Stimulated activated naive CD8-positive, alpha-beta T cell treated with anti-CD3 and anti-CD28 coated beads, Interleukin-15, Interleukin-2, amounts not matched to agents 100 ng/mL and 50 ng/mL, for 24 hours (primary cell): ENCODE results near the gene CNPY2.
"Not testable (repeated sequence)": the region's sequence is repeated elsewhere in the genome, so short reads cannot be mapped to it uniquely, and the experiment has no call there.

Source experiments
- H3K27ac Mint-ChIP-seq: one replicate; pipeline ENCODE4 v1.8.0; 2021; ENCODE audit warnings: mild to moderate bottlenecking, mixed read lengths
- H3K27me3 Mint-ChIP-seq: one replicate; pipeline ENCODE4 v1.8.0; 2021; ENCODE audit warnings: mixed read lengths
- H3K36me3 Mint-ChIP-seq: one replicate; pipeline ENCODE4 v1.8.0; 2021; ENCODE audit warnings: low read depth, mixed read lengths
- H3K4me1 Mint-ChIP-seq: one replicate; pipeline ENCODE4 v1.8.0; 2021; ENCODE audit warnings: low read depth, mixed read lengths
- H3K4me3 Mint-ChIP-seq: one replicate; pipeline ENCODE4 v1.8.0; 2021; ENCODE audit warnings: mild to moderate bottlenecking, mixed read lengths
- H3K9me3 Mint-ChIP-seq: one replicate; pipeline ENCODE4 v1.8.0; 2021; ENCODE audit warnings: mixed read lengths

CNPY2 gene

DNA sequence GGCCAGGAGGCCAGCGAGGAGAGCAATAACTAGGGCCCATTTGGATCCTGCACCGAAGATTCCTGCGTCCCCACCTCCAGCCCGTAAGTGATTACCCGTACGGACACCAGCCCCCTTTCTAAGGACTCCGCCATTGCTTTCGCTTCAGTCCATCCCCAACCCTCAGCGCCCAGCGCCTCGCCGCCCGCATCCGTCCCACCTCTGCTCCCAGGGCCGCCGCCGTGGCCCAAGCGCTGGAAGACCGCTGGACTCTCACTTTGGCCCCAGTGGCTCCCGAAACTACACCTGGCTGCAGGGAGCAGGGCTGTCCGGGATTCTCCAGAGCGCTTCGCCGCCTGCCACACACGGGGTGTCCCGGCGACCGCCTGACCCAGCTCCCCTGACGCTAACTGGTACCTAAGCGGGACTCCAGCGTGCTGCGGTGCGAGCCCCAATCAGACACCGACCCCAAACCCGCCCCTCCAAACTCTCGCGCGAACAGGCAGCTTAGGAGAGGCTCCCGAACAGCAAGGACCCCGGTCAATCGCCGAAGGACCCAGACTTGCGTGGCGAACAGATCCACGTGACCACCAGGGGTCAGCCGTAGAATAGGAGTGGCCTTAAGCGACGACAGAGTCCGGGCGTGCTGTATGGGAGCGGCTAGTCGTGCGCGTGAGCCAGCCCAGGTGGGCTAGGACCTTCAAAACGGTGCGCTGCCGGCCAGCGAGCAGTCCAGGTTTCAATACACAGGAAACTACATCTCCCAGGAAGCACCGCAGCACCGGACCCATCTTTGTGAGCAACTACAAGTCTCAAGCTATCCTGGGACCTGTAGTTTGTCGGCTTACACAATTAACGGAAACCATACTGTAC is at the start of gene CNPY2:
Gene CNPY2 (minus strand): TSS at position 367 of the 852 bp plus-strand sequence. CDS start 771 bp downstream, outside the sequence.
- no peaks in the 10 kb centered on the region for H3K9me3 Mint-ChIP-seq
- H3K4me3 Mint-ChIP-seq: peak within 1 kb of the TSS; percentile 98
- no peaks in the 10 kb centered on the region for H3K27me3 Mint-ChIP-seq
- peak within 1 kb of the TSS; percentile 98 for H3K27ac Mint-ChIP-seq
- peaks cover 17% of the 10 kb centered on the region for H3K4me1 Mint-ChIP-seq
- H3K36me3 Mint-ChIP-seq: peaks cover 25% of the 10 kb centered on the region

DNA sequence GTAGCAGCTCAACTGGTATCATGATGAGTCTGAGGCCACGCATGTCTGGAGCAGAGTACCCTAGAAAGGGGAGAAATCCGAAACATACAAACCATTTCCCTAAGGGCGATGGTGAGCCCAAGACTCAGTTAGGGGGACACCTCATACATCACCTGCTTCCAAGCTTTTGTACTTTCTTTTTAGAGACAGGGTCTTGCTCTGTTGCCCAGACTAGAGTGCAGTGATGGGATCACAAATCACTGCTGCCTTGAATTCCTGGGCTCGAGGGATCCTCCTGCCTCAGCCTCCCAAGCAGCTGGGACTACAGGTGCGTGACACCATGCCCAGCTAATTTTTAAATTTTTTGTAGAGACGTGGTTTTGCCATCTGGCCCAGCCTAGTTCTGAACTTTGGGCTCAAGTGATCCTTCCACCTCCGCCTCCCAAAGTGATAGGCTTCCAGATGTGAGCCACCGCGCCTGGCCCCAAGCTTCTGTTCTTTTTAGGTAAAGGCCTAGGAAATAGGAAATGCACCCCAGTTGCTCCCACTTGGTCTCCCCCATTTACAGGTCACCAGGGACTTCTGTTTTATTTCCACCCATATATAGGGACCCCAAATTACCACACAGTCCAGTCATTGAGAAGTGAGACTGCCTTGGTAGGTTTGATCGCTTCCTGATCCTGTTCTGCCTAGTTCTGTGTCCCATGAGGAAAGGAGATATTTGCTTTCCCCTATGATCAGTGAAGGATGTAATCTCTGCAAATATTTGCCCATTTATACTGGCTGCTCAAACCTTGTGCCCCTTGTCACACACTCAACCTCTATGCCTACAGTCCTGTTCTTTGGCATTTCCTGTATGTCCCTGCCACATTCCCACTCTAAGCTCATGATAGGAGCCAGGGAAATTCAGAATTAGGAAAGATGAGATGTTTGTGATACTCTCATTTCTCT is 46.6 kb upstream of the CNPY2 start, which contains the start of gene APOF:
Gene APOF (minus strand): TSS at position 728 of the 930 bp plus-strand sequence. CDS start 112 bp downstream, at position 616.
- Mint-ChIP-seq H3K27ac (no peak within 1 kb of the TSS), H3K4me3 (no peak within 1 kb of the TSS), H3K4me1 (peaks cover 31% of the 10 kb centered on the region), H3K9me3 (no peaks in the 10 kb centered on the region), H3K27me3 (no peaks in the 10 kb centered on the region), H3K36me3 (no peaks in the 10 kb centered on the region)

DNA sequence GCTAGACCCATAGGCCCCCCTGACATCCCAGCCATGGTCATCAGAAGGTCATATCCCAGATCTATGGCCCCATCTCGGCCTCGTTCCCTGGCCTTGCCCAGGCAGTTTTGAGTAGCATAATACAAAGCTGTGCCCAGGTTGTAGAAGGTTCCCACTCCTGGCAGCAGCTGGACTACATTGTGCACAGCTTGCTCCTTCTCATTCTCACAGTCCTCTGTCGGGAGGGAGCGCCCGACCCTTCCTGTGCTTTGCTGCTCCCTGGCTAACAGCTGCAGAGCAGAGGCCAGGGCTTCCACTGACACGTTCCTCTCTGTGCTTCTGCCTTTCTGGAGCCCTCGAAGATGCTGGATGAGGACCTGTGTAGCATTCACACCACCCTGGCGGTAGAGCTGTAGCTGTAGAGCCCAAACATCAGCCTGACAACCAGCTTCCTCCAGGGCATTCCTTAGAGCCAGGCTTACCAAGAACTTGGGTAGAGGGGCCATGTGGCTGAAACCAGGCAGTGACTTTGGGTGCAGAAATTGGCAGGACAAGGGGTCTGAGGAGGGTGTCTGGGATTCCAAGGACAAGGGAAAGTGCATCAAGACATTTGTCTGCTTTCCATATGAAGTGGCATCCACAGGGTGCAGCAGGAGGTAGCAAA is 45.8 kb upstream of the CNPY2 start:
- no peak overlapping the region for H3K27ac Mint-ChIP-seq
- no peaks in the 10 kb centered on the region for H3K36me3 Mint-ChIP-seq
- H3K4me1 Mint-ChIP-seq: peaks cover 31% of the 10 kb centered on the region
- no peaks in the 10 kb centered on the region for H3K9me3 Mint-ChIP-seq
- H3K4me3 Mint-ChIP-seq: peak overlapping the region; percentile 91
- no peaks in the 10 kb centered on the region for H3K27me3 Mint-ChIP-seq

DNA sequence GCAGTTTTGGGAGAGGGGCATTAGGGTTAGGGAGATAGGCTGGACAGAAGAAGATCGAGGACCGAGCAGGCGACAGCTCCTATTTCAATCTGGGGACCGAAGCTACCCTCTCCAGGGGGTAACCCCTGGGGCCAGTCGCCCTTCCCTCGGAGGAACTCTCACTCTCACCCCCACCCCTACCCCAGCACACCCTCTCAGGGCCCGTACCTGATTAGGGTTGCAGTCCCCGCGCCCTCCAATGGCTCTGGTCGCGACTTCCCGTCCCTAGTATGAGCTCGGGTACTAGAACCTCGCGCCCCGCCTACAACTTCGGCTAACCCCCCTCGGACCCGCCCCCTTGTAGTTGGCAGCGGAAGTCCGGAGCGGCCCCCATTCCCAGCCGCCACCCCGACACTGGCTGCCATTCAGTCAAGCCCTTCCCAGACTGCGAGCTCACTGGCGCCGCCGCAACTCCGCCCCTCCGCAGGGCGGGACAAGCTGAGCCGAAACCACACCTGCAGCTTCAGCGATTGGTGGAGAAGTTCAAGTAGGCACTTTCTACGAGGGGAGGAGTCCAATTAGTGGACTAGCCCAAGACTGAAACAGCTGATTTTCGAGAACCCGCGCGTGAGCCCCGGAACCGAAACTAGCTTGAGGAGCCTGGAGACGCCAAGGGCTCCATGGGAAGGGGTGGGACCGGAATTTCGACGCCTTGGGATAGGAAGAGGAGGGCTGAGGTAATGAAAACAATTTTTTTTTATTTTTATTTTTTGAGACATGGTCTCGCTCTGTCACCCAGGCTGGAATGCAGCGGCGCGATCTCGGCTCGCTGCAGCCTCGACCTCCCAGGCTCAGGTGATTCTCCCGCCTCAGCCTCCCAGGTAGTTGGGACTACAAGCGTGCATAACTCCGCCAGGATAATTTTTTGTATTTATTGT is 44.3 kb upstream of the CNPY2 start, which contains the start of gene STAT2:
Gene STAT2 (minus strand): TSS at position 257 of the 917 bp plus-strand sequence. CDS start 3,536 bp downstream, outside the sequence.
- Mint-ChIP-seq H3K9me3 (no peaks in the 10 kb centered on the region), H3K36me3 (peaks cover 10% of the 10 kb centered on the region), H3K27ac (peak within 1 kb of the TSS; percentile 92), H3K27me3 (no peaks in the 10 kb centered on the region), H3K4me1 (peaks cover 31% of the 10 kb centered on the region), H3K4me3 (peak within 1 kb of the TSS; percentile 91)

DNA sequence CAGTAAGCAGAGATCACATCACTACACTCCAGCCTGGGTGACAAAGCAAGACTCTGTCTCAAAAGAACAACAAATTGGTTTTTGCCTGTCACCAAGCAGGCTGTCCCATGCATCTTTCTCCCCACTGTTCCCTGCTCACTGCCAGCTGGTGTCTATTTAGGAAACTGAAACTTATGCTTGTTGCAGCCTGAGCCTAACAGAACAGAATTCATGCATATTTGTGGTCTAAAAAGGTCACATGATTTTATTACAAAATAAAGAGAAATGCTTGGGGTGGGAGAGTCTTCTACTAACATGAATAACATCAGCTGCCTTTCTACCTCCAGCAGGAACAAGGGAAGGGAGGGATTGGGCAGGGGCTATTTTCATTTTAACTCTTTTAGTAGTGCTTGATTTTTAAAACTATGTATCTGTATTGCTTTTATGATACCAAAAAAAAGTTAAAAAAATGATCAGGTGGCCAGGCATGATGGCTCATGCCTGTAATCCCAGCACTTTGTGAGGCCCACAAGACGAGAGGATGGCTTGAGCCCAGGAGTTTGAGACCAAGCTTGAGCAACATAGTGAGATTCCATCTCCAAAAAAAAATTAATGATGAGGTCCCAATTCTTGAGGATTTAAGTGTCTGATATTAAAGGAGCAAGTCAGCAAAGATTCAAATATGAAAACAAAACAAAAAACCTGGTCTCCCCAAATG is 43.2 kb upstream of the CNPY2 start:
- H3K27ac Mint-ChIP-seq: peak overlapping the region; percentile 92
- H3K27me3 Mint-ChIP-seq: no peaks in the 10 kb centered on the region
- peak overlapping the region; percentile 91 for H3K4me3 Mint-ChIP-seq
- peaks cover 21% of the 10 kb centered on the region for H3K36me3 Mint-ChIP-seq
- H3K9me3 Mint-ChIP-seq: no peaks in the 10 kb centered on the region
- H3K4me1 Mint-ChIP-seq: peaks cover 31% of the 10 kb centered on the region

DNA sequence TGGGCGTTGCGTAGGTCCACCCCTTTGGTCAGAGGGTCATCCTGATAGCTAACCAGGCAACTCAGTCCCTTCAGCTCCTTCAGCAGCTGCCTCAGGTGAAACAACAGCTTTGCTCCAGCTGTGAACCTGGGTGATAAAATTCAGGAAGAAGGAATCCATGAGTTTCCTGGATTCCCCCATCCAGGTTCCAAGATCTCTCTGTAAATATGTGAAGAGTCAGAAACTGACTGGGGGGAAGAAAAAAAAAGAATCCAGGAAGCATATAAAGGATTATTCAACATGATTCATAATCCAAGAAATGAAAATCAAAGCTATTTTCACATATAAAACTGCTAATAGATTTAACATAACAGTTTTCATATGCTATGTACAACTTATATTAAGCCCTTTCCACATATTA is 35.5 kb upstream of the CNPY2 start:
- Mint-ChIP-seq H3K9me3 (no peaks in the 10 kb centered on the region), H3K27me3 (no peaks in the 10 kb centered on the region), H3K4me1 (peaks cover 5% of the 10 kb centered on the region), H3K36me3 (peaks cover 60% of the 10 kb centered on the region), H3K27ac (no peak overlapping the region), H3K4me3 (no peak overlapping the region)

DNA sequence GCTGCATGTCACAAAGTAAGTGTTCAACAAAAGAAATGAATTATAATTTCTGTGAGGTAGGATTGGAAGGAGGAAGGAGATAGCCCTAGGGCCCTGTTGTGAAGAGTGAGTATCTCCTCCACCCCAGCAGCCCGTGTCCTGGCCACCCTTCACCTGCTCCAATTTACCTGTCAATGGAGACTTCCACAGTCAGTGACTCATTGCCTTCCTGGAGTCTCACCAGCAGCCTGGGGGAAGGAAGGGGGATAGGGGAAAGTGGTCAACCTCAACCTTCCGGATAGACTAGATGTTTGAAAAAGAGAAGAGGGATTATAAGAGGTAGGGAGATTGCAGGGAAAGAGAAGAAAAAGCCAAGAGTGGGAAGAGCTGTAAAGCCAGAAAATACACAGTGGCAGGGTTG is 34.9 kb upstream of the CNPY2 start:
- Mint-ChIP-seq H3K27ac (no peak overlapping the region), H3K36me3 (peaks cover 60% of the 10 kb centered on the region), H3K4me3 (no peak overlapping the region), H3K9me3 (no peaks in the 10 kb centered on the region), H3K4me1 (peaks cover 5% of the 10 kb centered on the region), H3K27me3 (no peaks in the 10 kb centered on the region)

DNA sequence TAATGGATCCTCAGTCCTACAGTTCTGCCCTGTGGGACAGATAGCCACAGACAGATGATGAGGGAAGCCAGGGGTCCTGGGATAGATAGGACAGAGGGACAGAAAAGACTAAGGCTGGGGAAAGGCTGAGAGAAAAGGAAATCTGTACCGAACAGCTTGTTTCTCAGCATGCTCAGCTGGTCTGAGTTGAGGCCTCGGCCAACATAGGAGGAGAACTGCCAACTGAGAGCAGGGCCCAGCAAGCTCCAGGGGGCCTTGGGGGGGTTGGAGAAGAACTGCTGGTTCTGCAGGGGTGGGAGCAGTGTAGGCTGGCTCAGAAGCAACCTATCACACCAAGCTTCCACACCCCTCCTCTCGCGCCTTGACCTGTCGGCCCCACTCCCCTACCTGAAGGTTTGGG is 33.0 kb upstream of the CNPY2 start:
- Mint-ChIP-seq H3K4me1 (peaks cover 5% of the 10 kb centered on the region), H3K4me3 (no peak overlapping the region), H3K27ac (no peak overlapping the region), H3K27me3 (no peaks in the 10 kb centered on the region), H3K9me3 (no peaks in the 10 kb centered on the region), H3K36me3 (peaks cover 46% of the 10 kb centered on the region)

DNA sequence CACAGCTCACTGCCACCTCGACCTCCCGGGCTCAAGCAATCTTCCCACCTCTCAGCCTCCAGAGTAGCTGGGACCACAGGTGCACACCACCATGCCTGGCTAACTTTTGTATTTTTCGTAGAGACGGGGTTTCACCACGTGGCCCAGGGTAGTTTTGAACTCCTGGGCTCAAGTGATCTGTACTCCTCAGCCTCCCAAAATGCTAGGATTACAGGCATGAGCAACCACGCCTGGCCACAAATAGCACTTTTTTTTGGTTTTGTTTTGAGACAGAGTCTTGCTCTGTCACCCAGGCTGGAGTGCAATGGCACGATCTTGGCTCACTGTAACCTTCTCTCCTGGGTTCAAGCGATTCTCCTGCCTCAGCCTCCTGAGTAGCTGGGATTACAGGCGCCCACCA is 31.5 kb upstream of the CNPY2 start:
- H3K9me3 Mint-ChIP-seq, H3K4me1 Mint-ChIP-seq, H3K27ac Mint-ChIP-seq, H3K27me3 Mint-ChIP-seq, H3K4me3 Mint-ChIP-seq: not testable (repeated sequence)
- peaks cover 49% of the 10 kb centered on the region for H3K36me3 Mint-ChIP-seq

DNA sequence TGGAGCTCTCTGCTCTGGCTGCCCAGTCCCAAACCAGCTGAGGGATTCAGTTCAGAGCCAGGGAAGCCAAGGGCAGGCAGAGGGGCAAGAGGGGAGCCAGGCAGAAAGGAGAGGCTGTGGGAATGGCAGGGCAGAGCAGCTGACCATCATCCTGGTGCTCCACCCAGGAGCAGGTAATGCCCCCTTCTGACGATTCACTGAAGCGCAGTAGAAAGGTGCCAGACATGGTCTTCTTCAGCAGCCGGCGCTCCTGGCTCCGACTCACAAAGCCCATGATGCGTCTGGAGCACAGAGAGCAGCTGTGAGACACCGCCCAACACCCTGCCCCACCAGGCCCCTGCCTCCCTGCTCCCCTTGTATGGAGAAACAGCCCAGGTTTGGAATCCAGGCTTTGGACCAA is 30.9 kb upstream of the CNPY2 start:
- peak overlapping the region; percentile 27 for H3K27ac Mint-ChIP-seq
- no peaks in the 10 kb centered on the region for H3K27me3 Mint-ChIP-seq
- H3K36me3 Mint-ChIP-seq: peaks cover 50% of the 10 kb centered on the region

DNA sequence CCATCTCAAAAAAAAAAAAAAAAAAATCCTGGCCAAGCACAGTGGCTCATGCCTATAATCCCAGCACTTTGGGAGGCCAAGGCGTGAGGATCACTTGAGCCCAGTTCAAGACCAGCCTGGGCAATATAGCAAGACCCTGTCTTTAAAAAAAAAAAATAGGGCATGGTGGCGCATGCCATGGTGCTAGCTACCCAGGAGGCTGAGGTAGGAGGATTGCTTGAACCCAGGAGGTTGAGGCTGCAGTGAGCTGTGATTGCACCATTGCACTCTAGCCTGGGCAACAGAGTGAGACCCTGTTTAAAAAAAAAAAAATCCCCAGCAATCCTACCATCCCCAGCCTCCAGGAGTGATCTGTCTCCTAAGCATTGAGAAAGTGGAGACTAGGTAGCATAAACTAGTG is 26.5 kb upstream of the CNPY2 start:
- not testable (repeated sequence) for H3K4me3 Mint-ChIP-seq, H3K27ac Mint-ChIP-seq, H3K27me3 Mint-ChIP-seq, H3K9me3 Mint-ChIP-seq
- H3K4me1 Mint-ChIP-seq: peaks cover 38% of the 10 kb centered on the region
- peaks cover 47% of the 10 kb centered on the region for H3K36me3 Mint-ChIP-seq

More for the DNA sequence above, 30.9 kb upstream of the CNPY2 start:
- Mint-ChIP-seq H3K4me1 (peaks cover 5% of the 10 kb centered on the region), H3K9me3 (no peaks in the 10 kb centered on the region), H3K4me3 (no peak overlapping the region)

DNA sequence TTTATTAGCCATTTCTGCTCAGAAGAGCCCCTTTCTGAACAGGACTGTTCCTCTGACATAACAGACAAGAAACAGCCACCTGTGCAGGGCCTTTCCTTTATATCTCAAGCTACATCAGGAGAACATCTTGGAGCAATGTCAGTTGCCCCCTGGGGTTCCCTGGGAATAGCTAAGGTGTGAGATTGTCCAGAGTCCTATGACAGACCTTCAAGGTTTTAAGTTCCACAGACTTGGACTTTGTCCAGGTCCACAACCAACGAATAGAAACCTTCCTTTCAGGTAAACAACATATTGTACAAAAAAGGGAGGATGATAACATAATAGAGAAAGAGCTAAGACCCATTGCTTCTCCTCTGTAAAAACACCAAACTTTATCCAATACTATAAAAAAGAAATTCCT is 25.8 kb upstream of the CNPY2 start:
- peaks cover 39% of the 10 kb centered on the region for H3K4me1 Mint-ChIP-seq
- no peak overlapping the region for H3K27ac Mint-ChIP-seq
- H3K36me3 Mint-ChIP-seq: peaks cover 43% of the 10 kb centered on the region
- H3K9me3 Mint-ChIP-seq: no peaks in the 10 kb centered on the region
- no peaks in the 10 kb centered on the region for H3K27me3 Mint-ChIP-seq
- H3K4me3 Mint-ChIP-seq: no peak overlapping the region

DNA sequence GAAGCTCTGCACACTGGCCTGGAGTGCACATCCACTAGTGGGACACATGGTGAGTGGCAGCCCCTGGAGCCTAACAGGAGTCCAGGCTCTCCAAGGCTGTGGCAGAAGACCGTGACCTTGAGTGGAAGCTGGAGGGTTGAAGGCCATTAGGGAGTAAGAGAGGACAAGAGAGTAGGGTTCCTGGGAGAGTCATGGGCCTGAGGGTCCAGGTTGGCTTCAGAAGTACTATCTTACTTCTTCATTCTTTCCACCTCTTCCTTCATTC is 23.3 kb upstream of the CNPY2 start:
- H3K4me3 Mint-ChIP-seq: peak overlapping the region; percentile 91
- peaks cover 55% of the 10 kb centered on the region for H3K4me1 Mint-ChIP-seq
- no peaks in the 10 kb centered on the region for H3K27me3 Mint-ChIP-seq
- peak overlapping the region; percentile 98 for H3K27ac Mint-ChIP-seq
- H3K36me3 Mint-ChIP-seq: peaks cover 34% of the 10 kb centered on the region
- H3K9me3 Mint-ChIP-seq: no peaks in the 10 kb centered on the region
